Bronchial epithelial cell (primary cell): ENCODE data around the gene B4GALNT2. TPM values are rescaled to one million over a fixed set of nuclear protein-coding genes. Genes with fewer than 3 reads are reported as not detected.
"Not testable (repeated sequence)": the region's sequence is repeated elsewhere in the genome, so short reads cannot be mapped to it uniquely, and the experiment has no call there.

ENCODE experiments used
- DNase-seq: peaks from one replicate; pipeline ENCODE4 v3.0.0-alpha.2; 2010; ENCODE audit warnings: low read depth
- FAIRE-seq: peaks from 2 replicates; lab custom pipeline; 2011; peaks lifted over from hg19 to GRCh38; lab: Jason Lieb, UNC
- H3K27me3 ChIP-seq: 2 replicates; pipeline ENCODE4 v1.5.1; 2011; ENCODE audit warnings: low read length; ENCODE audit not compliant: control insufficient read depth, insufficient read depth
- H3K36me3 ChIP-seq: 2 replicates; pipeline ENCODE4 v1.5.1; 2011; ENCODE audit warnings: low read length; ENCODE audit not compliant: control insufficient read depth, insufficient read depth
- H3K4me3 ChIP-seq: 2 replicates; pipeline ENCODE4 v1.5.1; 2011; ENCODE audit warnings: mild to moderate bottlenecking, low read depth, low read length, control low read depth
- total RNA-seq: library from RNA; depleted of rRNA; stranded (reverse); fragments of >200 nt; gene quantifications from 2 replicates; pipeline ENCODE4 v1.2.1, GENCODE V29; 2014
- TF ChIP-seq, protein P1 (sequence below): IDR thresholded peaks from 2 replicates; pipeline ENCODE4 v1.5.1; 2011; ENCODE audit warnings: mild to moderate bottlenecking, moderate library complexity, low read length, control low read depth, inconsistent platforms; ENCODE audit not compliant: insufficient read depth, severe bottlenecking

B4GALNT2 gene
- total RNA-seq, 1 donor from 2014 or later: 4.2 TPM

- TF ChIP-seq, protein P1, sequence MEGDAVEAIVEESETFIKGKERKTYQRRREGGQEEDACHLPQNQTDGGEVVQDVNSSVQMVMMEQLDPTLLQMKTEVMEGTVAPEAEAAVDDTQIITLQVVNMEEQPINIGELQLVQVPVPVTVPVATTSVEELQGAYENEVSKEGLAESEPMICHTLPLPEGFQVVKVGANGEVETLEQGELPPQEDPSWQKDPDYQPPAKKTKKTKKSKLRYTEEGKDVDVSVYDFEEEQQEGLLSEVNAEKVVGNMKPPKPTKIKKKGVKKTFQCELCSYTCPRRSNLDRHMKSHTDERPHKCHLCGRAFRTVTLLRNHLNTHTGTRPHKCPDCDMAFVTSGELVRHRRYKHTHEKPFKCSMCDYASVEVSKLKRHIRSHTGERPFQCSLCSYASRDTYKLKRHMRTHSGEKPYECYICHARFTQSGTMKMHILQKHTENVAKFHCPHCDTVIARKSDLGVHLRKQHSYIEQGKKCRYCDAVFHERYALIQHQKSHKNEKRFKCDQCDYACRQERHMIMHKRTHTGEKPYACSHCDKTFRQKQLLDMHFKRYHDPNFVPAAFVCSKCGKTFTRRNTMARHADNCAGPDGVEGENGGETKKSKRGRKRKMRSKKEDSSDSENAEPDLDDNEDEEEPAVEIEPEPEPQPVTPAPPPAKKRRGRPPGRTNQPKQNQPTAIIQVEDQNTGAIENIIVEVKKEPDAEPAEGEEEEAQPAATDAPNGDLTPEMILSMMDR: no peak
- no peak for DNase-seq
- no peaks in the 10 kb centered on the region for H3K27me3 ChIP-seq
- no peak for FAIRE-seq
- no peaks in the 10 kb centered on the region for H3K36me3 ChIP-seq
- H3K4me3 ChIP-seq: no peak overlapping the region
Measured at GRCh38 chr17:49122566-49122965, 10.0 kb upstream of the B4GALNT2 start.

DNA sequence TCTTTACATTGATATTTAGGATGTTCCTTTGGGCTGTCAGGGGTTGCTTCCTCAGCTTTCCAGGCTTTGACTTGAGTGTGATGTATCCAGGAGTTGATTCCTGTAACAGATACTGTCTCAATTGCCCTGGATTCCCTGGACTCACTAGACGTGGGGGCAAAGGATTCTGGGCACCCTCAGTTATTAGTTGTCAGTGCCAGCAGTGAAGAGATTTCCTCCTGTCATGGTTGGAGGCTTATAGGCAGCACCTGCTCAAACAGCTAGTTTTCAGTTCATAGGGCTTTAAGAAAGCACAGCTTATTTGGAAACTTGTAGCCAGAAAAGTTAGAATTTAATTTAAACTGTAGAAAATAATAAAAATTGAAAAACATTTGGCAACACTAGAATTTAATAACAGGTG lies 9.5 kb upstream of the B4GALNT2 start:
- Histone ChIP-seq H3K27me3 (no peaks in the 10 kb centered on the region), H3K4me3 (no peak overlapping the region), H3K36me3 (no peaks in the 10 kb centered on the region)
- no peak for DNase-seq
- no peak for FAIRE-seq
- TF ChIP-seq, protein P1: no peak

DNA sequence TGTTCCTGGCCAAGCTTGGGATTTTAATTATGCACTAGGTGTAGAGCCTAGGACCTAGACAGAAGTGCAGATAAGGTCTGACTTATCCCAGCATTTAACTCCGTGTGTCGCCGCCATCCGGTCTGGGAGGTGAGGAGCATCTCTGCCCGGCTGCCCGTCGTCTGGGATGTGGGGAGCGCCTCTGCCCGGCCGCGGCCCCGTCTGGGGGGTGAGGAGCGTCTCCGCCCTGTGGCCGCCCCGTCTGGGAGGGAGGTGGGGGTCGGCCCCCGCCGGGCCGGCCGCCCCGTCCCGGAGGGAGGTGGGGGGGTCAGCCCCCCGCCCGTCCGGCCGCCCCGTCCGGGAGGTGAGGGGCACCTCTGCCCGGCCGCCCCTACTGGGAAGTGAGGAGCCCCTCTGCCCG lies 7.1 kb upstream of the B4GALNT2 start:
- TF ChIP-seq, protein P1: no peak
- no peak for DNase-seq
- Histone ChIP-seq H3K4me3 (no peak overlapping the region), H3K27me3 (no peaks in the 10 kb centered on the region), H3K36me3 (no peaks in the 10 kb centered on the region)
- no peak for FAIRE-seq

GRCh38 chr17:49126183-49126859 lies 6.2 kb upstream of the B4GALNT2 start:
- FAIRE-seq, H3K4me3 ChIP-seq, H3K27me3 ChIP-seq, DNase-seq, H3K36me3 ChIP-seq: not testable (repeated sequence)

- not testable (repeated sequence) for H3K4me3 ChIP-seq, H3K36me3 ChIP-seq, DNase-seq, FAIRE-seq, H3K27me3 ChIP-seq
Measured at GRCh38 chr17:49129359-49129950, 3.1 kb upstream of the B4GALNT2 start.

- Histone ChIP-seq H3K4me3 (no peak overlapping the region), H3K36me3 (no peaks in the 10 kb centered on the region), H3K27me3 (peaks cover 3% of the 10 kb centered on the region)
- TF ChIP-seq, protein P1: no peak
- DNase-seq: peak; percentile 47
- FAIRE-seq: no peak
Measured at GRCh38 chr17:49130891-49131290, 1.7 kb upstream of the B4GALNT2 start.
